ENCODE data around the gene DTD2.

GRCh38 chr14:31445703-31446102 is 11.6 kb downstream of the DTD2 start:
- no peak for TF ChIP-seq GATA2 (IDR thresholded peaks at IDR 0.05; ENCODE audit: low read depth, low read length)
- TF ChIP-seq GATA3 (IDR thresholded peaks at IDR 0.05; ENCODE audit: low read depth, low read length), result no peak
